NT2/D1 (cell line): ENCODE measurements around the gene DAPP1.

ENCODE experiments used
- DNase-seq: peaks from one replicate; pipeline ENCODE4 v3.0.0-alpha.2; 2011; ENCODE audit warnings: low read depth, low spot score
- H3K27me3 ChIP-seq: 2 replicates; pipeline ENCODE4 v1.6.0; 2011; ENCODE audit warnings: mild to moderate bottlenecking; ENCODE audit not compliant: insufficient read length, insufficient read depth
- H3K36me3 ChIP-seq: 2 replicates; pipeline ENCODE4 v1.6.1; 2011; ENCODE audit warnings: mild to moderate bottlenecking, low read length, mixed read lengths; ENCODE audit not compliant: insufficient read depth, insufficient read length
- H3K4me1 ChIP-seq: 2 replicates; pipeline ENCODE4 v1.5.1; 2011; ENCODE audit not compliant: insufficient read depth, insufficient read length
- H3K4me3 ChIP-seq: 2 replicates; pipeline ENCODE4 v1.5.1; 2011; ENCODE audit warnings: low read depth; ENCODE audit not compliant: insufficient read length
- H3K9ac ChIP-seq: 2 replicates; pipeline ENCODE4 v1.6.0; 2011; ENCODE audit warnings: low read depth; ENCODE audit not compliant: insufficient read length
- H3K9me3 ChIP-seq: 2 replicates; pipeline ENCODE4 v1.5.1; 2011; ENCODE audit warnings: mild to moderate bottlenecking, low read length; ENCODE audit not compliant: insufficient read depth
- SUZ12 ChIP-seq: IDR thresholded peaks from 2 replicates; pipeline ENCODE4 v1.6.1; 2011; ENCODE audit not compliant: insufficient read length, insufficient read depth; ENCODE audit errors: extremely low read depth
- YY1 ChIP-seq: IDR thresholded peaks from 2 replicates; pipeline ENCODE4 v1.6.1; 2011; ENCODE audit not compliant: insufficient read length, insufficient read depth
- ZNF274 ChIP-seq: IDR thresholded peaks from 2 replicates; pipeline ENCODE4 v1.6.1; 2011; ENCODE audit warnings: mild to moderate bottlenecking, low read depth, low read length

Gene DAPP1

DNA sequence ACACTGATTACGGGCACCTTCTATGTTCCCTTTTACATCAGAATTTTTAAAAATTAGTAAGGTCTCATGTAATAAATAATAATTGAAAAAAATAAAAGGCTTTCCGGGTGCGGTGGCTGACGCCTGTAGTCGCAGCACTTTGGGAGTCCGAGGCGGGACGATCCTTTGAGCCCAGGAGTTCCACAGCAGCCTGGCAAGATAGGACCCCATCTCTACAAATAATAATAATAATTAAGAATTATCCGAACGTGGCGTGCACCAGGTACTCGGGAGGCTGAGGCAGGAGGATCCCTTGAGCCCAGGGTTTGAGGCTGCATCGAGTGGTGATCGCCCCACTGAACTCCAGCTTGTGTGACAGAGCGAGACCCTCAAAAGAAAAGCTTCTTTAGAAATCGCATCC, 78.4 kb downstream of the DAPP1 start:
- Histone ChIP-seq H3K4me1 (no peaks in the 10 kb centered on the region), H3K36me3 (peaks cover 10% of the 10 kb centered on the region), H3K4me3 (peak overlapping the region; percentile 50), H3K9me3 (no peaks in the 10 kb centered on the region), H3K9ac (peak overlapping the region; percentile 76), H3K27me3 (no peaks in the 10 kb centered on the region)
- no peak for TF ChIP-seq SUZ12
- no peak for DNase-seq

DNA sequence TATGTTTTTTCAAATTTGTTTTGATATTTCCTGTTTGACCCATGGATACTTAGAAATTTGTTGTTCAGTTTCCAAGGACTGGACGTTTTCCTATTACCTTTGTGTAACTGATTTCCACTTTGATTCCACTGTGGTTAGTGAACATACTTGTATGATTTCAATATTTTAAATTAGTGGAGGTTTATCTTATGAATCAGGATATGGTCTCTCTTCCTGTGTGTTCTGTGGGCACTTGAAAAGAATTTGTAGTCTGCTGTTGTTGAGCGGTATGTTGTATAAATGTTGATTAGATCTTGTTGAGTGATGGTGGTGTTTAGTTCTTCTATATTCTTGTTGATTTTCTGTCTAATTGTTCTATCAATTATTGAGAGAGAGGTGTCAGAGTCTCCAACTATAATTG, 98.8 kb downstream of the DAPP1 start:
- no peak for DNase-seq
- H3K4me1 ChIP-seq = no peaks in the 10 kb centered on the region
- no peak overlapping the region for H3K4me3 ChIP-seq
- no peak overlapping the region for H3K9ac ChIP-seq
- H3K9me3 ChIP-seq = peaks cover 8% of the 10 kb centered on the region; the same call in 1 of the 2 replicates
- peaks cover 5% of the 10 kb centered on the region for H3K36me3 ChIP-seq
- H3K27me3 ChIP-seq = no peaks in the 10 kb centered on the region
- TF ChIP-seq YY1 (no peak), SUZ12 (no peak), ZNF274 (no peak)

DNA sequence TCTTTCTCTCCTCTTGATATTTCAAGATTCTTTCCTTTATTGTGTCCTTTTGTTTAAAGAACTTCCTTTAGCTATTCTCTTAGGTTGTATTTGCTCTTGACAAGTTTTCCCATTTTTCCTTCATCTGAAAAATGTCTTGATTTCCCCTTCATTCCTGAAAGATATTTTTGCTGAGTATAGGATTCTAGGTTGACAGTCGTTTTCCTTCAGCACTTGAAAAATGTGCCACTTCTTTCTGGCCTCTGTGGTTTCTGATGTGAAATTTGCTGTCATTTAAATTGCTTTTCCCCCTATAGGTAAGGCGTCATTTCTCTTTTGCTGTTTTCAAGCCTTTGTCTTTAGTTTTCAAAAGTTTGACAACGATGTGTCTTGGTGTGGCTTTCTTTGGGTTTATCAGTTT, 100.9 kb downstream of the DAPP1 start:
- TF ChIP-seq SUZ12 (no peak), ZNF274 (no peak), YY1 (no peak)
- H3K36me3 ChIP-seq = peaks cover 6% of the 10 kb centered on the region
- no peaks in the 10 kb centered on the region for H3K27me3 ChIP-seq
- H3K4me3 ChIP-seq = no peak overlapping the region
- DNase-seq = no peak
- no peak overlapping the region for H3K9ac ChIP-seq
- H3K4me1 ChIP-seq = no peaks in the 10 kb centered on the region
- H3K9me3 ChIP-seq = peaks cover 8% of the 10 kb centered on the region; the same call in 1 of the 2 replicates

DNA sequence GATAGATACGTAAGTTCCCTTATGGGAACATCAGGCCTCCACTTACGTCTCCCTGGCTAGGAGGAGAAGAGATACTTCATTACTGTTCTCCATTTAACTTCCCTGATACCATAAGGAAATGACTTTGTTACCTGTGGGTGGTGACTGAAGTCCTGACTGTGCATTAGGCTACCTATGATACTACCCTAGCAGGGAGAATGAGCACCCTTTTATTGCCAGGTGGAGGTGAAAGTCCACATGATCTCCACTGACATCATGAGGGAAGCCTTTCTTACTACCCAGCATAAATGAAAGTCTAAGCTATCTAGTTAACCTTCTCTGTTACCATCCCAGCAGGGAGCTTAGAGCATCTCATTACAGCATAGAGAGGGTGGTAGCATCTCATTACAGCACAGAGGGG, 102.0 kb downstream of the DAPP1 start:
- no peak overlapping the region for H3K4me3 ChIP-seq
- peaks cover 8% of the 10 kb centered on the region for H3K36me3 ChIP-seq

More for the DNA sequence above, 102.0 kb downstream of the DAPP1 start:
- no peak for DNase-seq
- Histone ChIP-seq H3K9ac (no peak overlapping the region), H3K27me3 (no peaks in the 10 kb centered on the region), H3K9me3 (peaks cover 8% of the 10 kb centered on the region; the same call in 1 of the 2 replicates), H3K4me1 (no peaks in the 10 kb centered on the region)
- no peak for TF ChIP-seq SUZ12
- no peak for TF ChIP-seq ZNF274
- no peak for TF ChIP-seq YY1
